H9 (cell line): ENCODE results near the gene NAGLU. TPM values are rescaled to one million over a fixed set of nuclear protein-coding genes. Genes with fewer than 3 reads are reported as not detected.
A peak's percentile ranks its signal among the peaks of the same experiment; 100 is the strongest.

ENCODE experiments used
- DNase-seq: peaks from one replicate; pipeline ENCODE4 v3.0.0-alpha.2; 2017
- H2AFZ ChIP-seq: one replicate; pipeline ENCODE4 v1.6.1; 2013; ENCODE audit warnings: mild to moderate bottlenecking, low read length, control low read depth, moderate library complexity
- H2AK5ac ChIP-seq: 2 replicates; pipeline ENCODE4 v1.6.1; 2013; ENCODE audit warnings: low read length, control low read depth, mixed read lengths; ENCODE audit not compliant: insufficient read length
- H2BK120ac ChIP-seq: one replicate; pipeline ENCODE4 v1.6.1; 2013; ENCODE audit warnings: low read depth, mild to moderate bottlenecking, low read length, control low read depth, inconsistent platforms; ENCODE audit not compliant: poor library complexity, severe bottlenecking
- H2BK12ac ChIP-seq: 2 replicates; pipeline ENCODE4 v1.6.1; 2013; ENCODE audit warnings: low read length, control low read depth, mixed read lengths, low read depth; ENCODE audit not compliant: insufficient read length
- H2BK15ac ChIP-seq: 2 replicates; pipeline ENCODE4 v1.6.1; 2013; ENCODE audit warnings: low read depth, low read length, control low read depth
- H2BK20ac ChIP-seq: one replicate; pipeline ENCODE4 v1.6.1; 2013; ENCODE audit warnings: low read depth, mild to moderate bottlenecking, low read length, control low read depth, inconsistent platforms; ENCODE audit not compliant: poor library complexity, severe bottlenecking
- H2BK5ac ChIP-seq: 2 replicates; pipeline ENCODE4 v1.6.1; 2013; ENCODE audit warnings: low read length, control low read depth, mixed read lengths; ENCODE audit not compliant: insufficient read length
- H3K14ac ChIP-seq: 2 replicates; pipeline ENCODE4 v1.6.1; 2013; ENCODE audit warnings: low read length, control low read depth; ENCODE audit not compliant: insufficient read depth
- H3K18ac ChIP-seq: 2 replicates; pipeline ENCODE4 v1.6.1; 2013; ENCODE audit warnings: low read depth, mild to moderate bottlenecking, mixed read lengths, low read length, control low read depth; ENCODE audit not compliant: insufficient read length
- H3K23ac ChIP-seq: 2 replicates; pipeline ENCODE4 v1.6.1; 2013; ENCODE audit warnings: low read length, control low read depth, mixed read lengths, low read depth; ENCODE audit not compliant: insufficient read length
- H3K23me2 ChIP-seq: 2 replicates; pipeline ENCODE4 v1.6.1; 2013; ENCODE audit warnings: low read depth, mild to moderate bottlenecking, mixed read lengths, low read length, control low read depth; ENCODE audit not compliant: insufficient read length, poor library complexity, severe bottlenecking
- H3K27ac ChIP-seq: 2 replicates; pipeline ENCODE4 v1.5.1; 2013; ENCODE audit warnings: low read length, control low read depth, mixed read lengths, low read depth; ENCODE audit not compliant: insufficient read length
- H3K27me3 ChIP-seq: 2 replicates; pipeline ENCODE4 v1.6.1; 2013; ENCODE audit warnings: low read length, control low read depth, inconsistent platforms; ENCODE audit not compliant: insufficient read depth
- H3K4ac ChIP-seq: 2 replicates; pipeline ENCODE4 v1.6.1; 2013; ENCODE audit warnings: low read depth, mild to moderate bottlenecking, control low read depth, inconsistent platforms, low read length, moderate library complexity
- H3K4me1 ChIP-seq: 2 replicates; pipeline ENCODE4 v1.6.1; 2013; ENCODE audit warnings: low read length, control low read depth, inconsistent platforms; ENCODE audit not compliant: insufficient read depth
- H3K4me2 ChIP-seq: 2 replicates; pipeline ENCODE4 v1.6.1; 2013; ENCODE audit warnings: low read length, control low read depth, mixed read lengths; ENCODE audit not compliant: insufficient read length, insufficient read depth
- H3K56ac ChIP-seq: 2 replicates; pipeline ENCODE4 v1.6.1; 2013; ENCODE audit warnings: low read depth, mild to moderate bottlenecking, mixed read lengths, low read length, control low read depth; ENCODE audit not compliant: insufficient read length
- H3K79me1 ChIP-seq: 2 replicates; pipeline ENCODE4 v1.6.1; 2013; ENCODE audit warnings: low read depth, mild to moderate bottlenecking, moderate library complexity, low read length, control low read depth, inconsistent platforms; ENCODE audit not compliant: insufficient read depth, poor library complexity, severe bottlenecking
- H3K79me2 ChIP-seq: 2 replicates; pipeline ENCODE4 v1.6.1; 2013; ENCODE audit warnings: low read length, control low read depth, inconsistent platforms; ENCODE audit not compliant: insufficient read depth
- H3K9ac ChIP-seq: 2 replicates; pipeline ENCODE4 v1.6.1; 2013; ENCODE audit warnings: low read length, control low read depth, mixed read lengths; ENCODE audit not compliant: insufficient read length; ENCODE audit errors: extremely low read depth
- H3K9me3 ChIP-seq: one replicate; pipeline ENCODE4 v1.6.1; 2013; ENCODE audit warnings: low read depth, low read length, inconsistent platforms; ENCODE audit not compliant: control insufficient read depth
- H3T11ph ChIP-seq: one replicate; pipeline ENCODE4 v1.6.1; 2013; ENCODE audit warnings: mild to moderate bottlenecking, low read length, control low read depth, inconsistent platforms
- H4K20me1 ChIP-seq: one replicate; pipeline ENCODE4 v1.6.1; 2013; ENCODE audit not compliant: control insufficient read depth, insufficient read length, insufficient read depth
- H4K5ac ChIP-seq: 2 replicates; pipeline ENCODE4 v1.6.1; 2013; ENCODE audit warnings: low read depth, mild to moderate bottlenecking, mixed read lengths, low read length, control low read depth; ENCODE audit not compliant: insufficient read length
- H4K8ac ChIP-seq: replicated peaks from 2 replicates; pipeline ENCODE4 v1.6.1; 2013; ENCODE audit warnings: low read length, control low read depth, mixed read lengths, low read depth; ENCODE audit not compliant: insufficient read length
- H4K91ac ChIP-seq: 2 replicates; pipeline ENCODE4 v1.6.1; 2013; ENCODE audit warnings: low read depth, mild to moderate bottlenecking, moderate library complexity, mixed read lengths, low read length, control low read depth; ENCODE audit not compliant: insufficient read length
- H3K27ac Mint-ChIP-seq, 3 experiments: 2 replicates in 2 of 3; 3 replicates in 1 of 3; pipeline ENCODE4 v1.8.0; 2020 to 2021; ENCODE audit warnings: mixed read lengths in 3 of 3, mild to moderate bottlenecking in 1 of 3, moderate library complexity in 1 of 3
- H3K27me3 Mint-ChIP-seq: 2 replicates; pipeline ENCODE4 v1.8.0; 2021; ENCODE audit warnings: low read depth, mild to moderate bottlenecking, moderate library complexity, mixed read lengths
- H3K36me3 Mint-ChIP-seq, 3 experiments: 2 replicates in 2 of 3; 3 replicates in 1 of 3; pipeline ENCODE4 v1.8.0; 2020 to 2021; ENCODE audit warnings: low read depth in 3 of 3, mixed read lengths in 3 of 3; ENCODE audit not compliant: insufficient read depth in 1 of 3
- H3K4me1 Mint-ChIP-seq, 2 experiments: 2 replicates each; pipeline ENCODE4 v1.8.0; 2020; ENCODE audit warnings: mixed read lengths in 2 of 2
- H3K4me3 Mint-ChIP-seq, 2 experiments: 2 replicates in 1 of 2; 3 replicates in 1 of 2; pipeline ENCODE4 v1.8.0; 2020 to 2021; ENCODE audit warnings: mild to moderate bottlenecking in 2 of 2, mixed read lengths in 2 of 2, moderate library complexity in 1 of 2
- H3K9me3 Mint-ChIP-seq, 2 experiments: 2 replicates in 1 of 2; 3 replicates in 1 of 2; pipeline ENCODE4 v1.8.0; 2020; ENCODE audit warnings: mild to moderate bottlenecking in 2 of 2, mixed read lengths in 2 of 2, moderate library complexity in 1 of 2
- WGBS: extraction: QIAGEN DNeasy Blood & Tissue Kit; methylation state at CpG from one replicate; pipeline ENCODE4 v1.1.7; 2013; ENCODE audit warnings: missing lambda C conversion rate, low lambda C conversion rate, mixed read lengths; ENCODE audit not compliant: insufficient read length; ENCODE audit errors: extremely low coverage; 5-methylcytosine and 5-hydroxymethylcytosine counted together
- total RNA-seq: library from RNA; stranded (reverse); gene quantifications from 2 replicates; pipeline ENCODE4 v1.2.1, GENCODE V29; 2021
- TF ChIP-seq, protein P1 (sequence below): fragments of 200-600 bp; sonication (generic); conservative IDR thresholded peaks from 3 replicates; pipeline ENCODE4 v1.8.0; 2021; ENCODE audit warnings: antibody characterized with exemption, mild to moderate bottlenecking

Gene NAGLU
- total RNA-seq, 1 experiment from 2014 or later: 23.5 TPM

DNA sequence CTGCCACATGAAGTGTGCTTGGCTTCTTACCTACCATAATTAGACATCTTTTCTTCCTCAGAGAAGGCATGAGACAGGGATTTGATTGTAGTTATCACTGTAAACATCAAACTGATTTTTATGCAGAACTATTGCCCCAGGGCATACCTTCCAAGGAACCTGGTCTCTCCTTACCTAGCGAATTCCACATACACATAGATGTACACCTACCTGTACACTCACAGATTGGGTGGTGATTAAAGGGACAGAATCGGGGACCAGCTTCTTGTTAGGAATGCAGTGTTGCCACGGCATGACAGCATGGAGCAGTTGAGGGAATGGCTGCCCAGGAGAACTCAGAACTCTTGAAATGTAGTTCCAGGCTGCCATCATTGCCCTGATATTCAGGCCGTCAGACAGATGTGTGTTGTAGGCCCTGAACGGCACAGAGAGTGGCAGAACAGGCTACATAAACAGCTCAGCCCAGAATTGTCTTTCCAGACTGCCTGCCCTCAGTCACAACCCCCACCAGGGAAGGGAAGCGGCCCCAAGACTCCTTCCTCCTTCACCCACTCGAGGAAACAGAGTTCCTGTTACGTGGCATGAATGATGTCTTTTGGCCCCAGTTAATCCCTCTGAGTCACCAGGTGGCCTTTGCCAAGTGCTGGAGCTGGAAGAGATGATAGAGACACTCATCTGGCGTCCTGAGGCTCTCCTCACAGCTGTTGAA lies 17.8 kb upstream of the NAGLU start:
- Mint-ChIP-seq H3K4me3 (peak overlapping the region in 1 of 2 experiments; percentile 6; a peak in 1 of 5 replicates), H3K27me3 (peaks cover 8% of the 10 kb centered on the region), H3K4me1 (peaks cover 25 to 40% of the 10 kb centered on the region in 2 experiments), H3K9me3 (no peaks in the 10 kb centered on the region), H3K27ac (no peak overlapping the region), H3K36me3 (peaks cover 0 to 46% (median 34%) of the 10 kb centered on the region in 3 experiments; a peak in 5 of 7 replicates)
- peaks cover 2% of the 10 kb centered on the region; the same call in 1 of the 2 replicates for H3K27me3 ChIP-seq
- no peak overlapping the region for H2BK15ac ChIP-seq
- no peak overlapping the region for H2AK5ac ChIP-seq
- H2AFZ ChIP-seq: no peak overlapping the region
- H2BK12ac ChIP-seq: no peak overlapping the region
- no peak overlapping the region for H4K5ac ChIP-seq
- peak; percentile 22 for DNase-seq
- no peak overlapping the region for H3K14ac ChIP-seq
- H3K23ac ChIP-seq: no peak overlapping the region
- H2BK20ac ChIP-seq: no peak overlapping the region
- no peak overlapping the region for H2BK120ac ChIP-seq
- no peak overlapping the region for H2BK5ac ChIP-seq
- WGBS: no CpG with 5 or more reads among the region's 9 CpGs
- H3K9ac ChIP-seq: no peak overlapping the region
- TF ChIP-seq, protein P1, sequence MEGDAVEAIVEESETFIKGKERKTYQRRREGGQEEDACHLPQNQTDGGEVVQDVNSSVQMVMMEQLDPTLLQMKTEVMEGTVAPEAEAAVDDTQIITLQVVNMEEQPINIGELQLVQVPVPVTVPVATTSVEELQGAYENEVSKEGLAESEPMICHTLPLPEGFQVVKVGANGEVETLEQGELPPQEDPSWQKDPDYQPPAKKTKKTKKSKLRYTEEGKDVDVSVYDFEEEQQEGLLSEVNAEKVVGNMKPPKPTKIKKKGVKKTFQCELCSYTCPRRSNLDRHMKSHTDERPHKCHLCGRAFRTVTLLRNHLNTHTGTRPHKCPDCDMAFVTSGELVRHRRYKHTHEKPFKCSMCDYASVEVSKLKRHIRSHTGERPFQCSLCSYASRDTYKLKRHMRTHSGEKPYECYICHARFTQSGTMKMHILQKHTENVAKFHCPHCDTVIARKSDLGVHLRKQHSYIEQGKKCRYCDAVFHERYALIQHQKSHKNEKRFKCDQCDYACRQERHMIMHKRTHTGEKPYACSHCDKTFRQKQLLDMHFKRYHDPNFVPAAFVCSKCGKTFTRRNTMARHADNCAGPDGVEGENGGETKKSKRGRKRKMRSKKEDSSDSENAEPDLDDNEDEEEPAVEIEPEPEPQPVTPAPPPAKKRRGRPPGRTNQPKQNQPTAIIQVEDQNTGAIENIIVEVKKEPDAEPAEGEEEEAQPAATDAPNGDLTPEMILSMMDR: no peak
- peaks cover 11% of the 10 kb centered on the region; the same call in 1 of the 2 replicates for H3K4me1 ChIP-seq
- H3K4ac ChIP-seq: no peak overlapping the region
- H3K56ac ChIP-seq: no peak overlapping the region
- no peak overlapping the region for H3T11ph ChIP-seq
- no peak overlapping the region for H4K8ac ChIP-seq
- no peaks in the 10 kb centered on the region for H3K79me2 ChIP-seq
- no peak overlapping the region for H3K27ac ChIP-seq
- H4K20me1 ChIP-seq: no peaks in the 10 kb centered on the region
- no peak overlapping the region for H3K4me2 ChIP-seq
- no peak overlapping the region for H3K18ac ChIP-seq
- H4K91ac ChIP-seq: no peak overlapping the region
- no peaks in the 10 kb centered on the region for H3K9me3 ChIP-seq
- no peaks in the 10 kb centered on the region for H3K23me2 ChIP-seq
- no peaks in the 10 kb centered on the region for H3K79me1 ChIP-seq
